Testis (tissue), 3 donors: ENCODE measurements around the gene INMT. TPM values are rescaled to one million over a fixed set of nuclear protein-coding genes. Genes with fewer than 3 reads are reported as not detected.

Experiments used
- DNase-seq: peaks from one replicate; pipeline ENCODE4 v3.0.0-alpha.2; 2019
- H3K27ac ChIP-seq, 2 donors: fragments of 200-600 bp; sonication (generic); one replicate each; pipeline ENCODE4 v1.5.1; 2019
- H3K27me3 ChIP-seq: fragments of 200-600 bp; sonication (generic); one replicate; pipeline ENCODE4 v1.5.1; 2019
- H3K36me3 ChIP-seq: fragments of 200-600 bp; sonication (generic); one replicate; pipeline ENCODE4 v1.5.1; 2017; ENCODE audit warnings: low read depth; ENCODE audit errors: missing control alignments
- H3K4me1 ChIP-seq: fragments of 200-600 bp; sonication (generic); one replicate; pipeline ENCODE4 v1.5.1; 2019
- H3K4me3 ChIP-seq, 2 donors: fragments of 200-600 bp; sonication (generic); one replicate each; pipeline ENCODE4 v1.5.1; 2017 to 2019
- H3K9me3 ChIP-seq: fragments of 200-600 bp; sonication (generic); one replicate; pipeline ENCODE4 v1.5.1; 2017
- POLR2A ChIP-seq: fragments of 450-650 bp; IDR thresholded peaks from one replicate; pipeline ENCODE4 v1.6.1; 2017; ENCODE audit warnings: antibody characterized with exemption, mild to moderate bottlenecking, moderate library complexity
- WGBS, 2 donors: methylation state at CpG; one replicate each; pipeline ENCODE4 v1.1.5; 2018; 5-methylcytosine and 5-hydroxymethylcytosine counted together
- intact Hi-C: fragments of 100-400 bp; cut with DNase I; formaldehyde crosslinking; loops from one replicate; pipeline ENCODE4 v1.15.1; 2023; ENCODE audit warnings: low total_unique reads
- polyA plus RNA-seq: library from polyadenylated mRNA; stranded (reverse); fragments of 350-450 nt; fragmentation: Illumina TruSeq; extraction: RNeasy Lipid Tissue Mini Kit (QIAGEN cat#74804); gene quantifications from one replicate; pipeline ENCODE4 v1.2.3, GENCODE V29; 2014; ENCODE audit warnings: low read depth, low replicate concordance; ENCODE audit not compliant: insufficient read depth
- total RNA-seq, 2 donors: library from RNA; depleted of rRNA; stranded (reverse); fragments of >200 nt; gene quantifications; one replicate each; pipeline ENCODE4 v1.2.3, GENCODE V29; 2016
- TF ChIP-seq, protein P1 (sequence below), 3 experiments: fragments of 450-650 bp in 2 of 3; fragments of 200-600 bp in 1 of 3; sonication (generic) in 1 of 3; IDR thresholded peaks; one replicate each; pipeline ENCODE4 v1.5.1; 2016 to 2019; ENCODE audit warnings: antibody characterized with exemption in 3 of 3, mild to moderate bottlenecking in 2 of 3, moderate library complexity in 1 of 3

INMT gene
- total and polyA plus RNA-seq, 3 donors from 2014 or later, result 31.8 to 68.4 (median 41.2) TPM

DNA sequence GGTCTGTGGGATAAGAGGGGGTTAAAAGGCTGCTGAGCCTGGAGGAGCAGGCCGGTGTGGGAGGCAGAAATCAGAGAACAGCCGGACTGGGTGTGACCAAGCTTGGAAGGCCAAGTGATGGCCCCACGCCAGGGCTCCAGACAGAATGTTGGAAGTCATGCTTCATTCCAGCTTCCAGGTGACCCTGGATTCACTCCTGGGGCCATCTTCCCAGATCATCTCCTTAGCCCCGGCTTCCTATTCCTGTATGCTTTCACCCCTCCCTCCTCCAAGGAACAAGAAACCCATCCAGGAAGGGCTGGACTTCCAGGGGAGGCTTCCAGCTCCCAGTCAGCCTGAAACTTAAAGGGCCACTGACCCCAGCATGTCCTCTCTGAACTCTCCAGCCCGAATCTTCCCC lies 1.0 kb downstream of the INMT start:
- Histone ChIP-seq H3K27me3 (no peaks in the 10 kb centered on the region), H3K4me1 (peaks cover 31% of the 10 kb centered on the region), H3K9me3 (no peaks in the 10 kb centered on the region), H3K36me3 (no peaks in the 10 kb centered on the region), H3K4me3 (peak overlapping the region; percentile 56 to 66), H3K27ac (peak overlapping the region; percentile 74 to 82)
- intact Hi-C loops, result no loop called here
- TF ChIP-seq, protein P1, sequence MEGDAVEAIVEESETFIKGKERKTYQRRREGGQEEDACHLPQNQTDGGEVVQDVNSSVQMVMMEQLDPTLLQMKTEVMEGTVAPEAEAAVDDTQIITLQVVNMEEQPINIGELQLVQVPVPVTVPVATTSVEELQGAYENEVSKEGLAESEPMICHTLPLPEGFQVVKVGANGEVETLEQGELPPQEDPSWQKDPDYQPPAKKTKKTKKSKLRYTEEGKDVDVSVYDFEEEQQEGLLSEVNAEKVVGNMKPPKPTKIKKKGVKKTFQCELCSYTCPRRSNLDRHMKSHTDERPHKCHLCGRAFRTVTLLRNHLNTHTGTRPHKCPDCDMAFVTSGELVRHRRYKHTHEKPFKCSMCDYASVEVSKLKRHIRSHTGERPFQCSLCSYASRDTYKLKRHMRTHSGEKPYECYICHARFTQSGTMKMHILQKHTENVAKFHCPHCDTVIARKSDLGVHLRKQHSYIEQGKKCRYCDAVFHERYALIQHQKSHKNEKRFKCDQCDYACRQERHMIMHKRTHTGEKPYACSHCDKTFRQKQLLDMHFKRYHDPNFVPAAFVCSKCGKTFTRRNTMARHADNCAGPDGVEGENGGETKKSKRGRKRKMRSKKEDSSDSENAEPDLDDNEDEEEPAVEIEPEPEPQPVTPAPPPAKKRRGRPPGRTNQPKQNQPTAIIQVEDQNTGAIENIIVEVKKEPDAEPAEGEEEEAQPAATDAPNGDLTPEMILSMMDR (IDR thresholded peaks at IDR 0.05), result no peak
- no peak for TF ChIP-seq POLR2A
- 25 to 40% methylated on average over 5 of the region's 5 CpGs for WGBS, 2 donors
- DNase-seq, result peak; percentile 87

DNA sequence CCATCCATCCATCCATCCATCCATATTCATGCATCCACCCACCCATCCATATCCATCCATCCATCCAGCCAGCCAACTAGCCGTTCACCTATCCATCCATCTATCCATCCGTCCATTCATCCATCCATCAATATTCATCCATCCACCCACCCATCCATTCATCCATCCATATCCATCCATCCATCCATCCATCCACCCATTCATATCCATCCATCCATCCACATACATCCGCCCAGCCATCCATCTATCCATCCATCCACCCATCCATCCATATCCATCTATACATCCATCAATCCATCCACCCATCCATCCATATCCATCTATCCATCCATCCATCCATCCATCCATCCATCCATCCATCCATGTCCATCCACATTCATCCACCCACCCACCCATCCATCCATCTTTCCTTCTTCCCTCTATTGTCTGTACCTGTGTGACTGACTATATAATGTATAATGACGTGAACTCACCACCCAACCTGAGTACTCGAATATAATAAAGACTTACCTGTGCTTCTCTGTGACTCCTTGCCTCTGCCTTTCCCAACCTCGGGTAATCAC lies 2.5 kb downstream of the INMT start:
- 85 to 90% methylated on average over 6 of the region's 6 CpGs for WGBS, 2 donors
- intact Hi-C loops, result no loop called here
- DNase-seq, result no peak
- H3K27ac ChIP-seq, result no peak overlapping the region
- H3K36me3 ChIP-seq, result no peaks in the 10 kb centered on the region
- peaks cover 33% of the 10 kb centered on the region for H3K4me1 ChIP-seq
- no peak for TF ChIP-seq POLR2A
- TF ChIP-seq, protein P1 (IDR thresholded peaks at IDR 0.05), result no peak
- H3K9me3 ChIP-seq, result no peaks in the 10 kb centered on the region
- no peak overlapping the region for H3K4me3 ChIP-seq
- no peaks in the 10 kb centered on the region for H3K27me3 ChIP-seq

DNA sequence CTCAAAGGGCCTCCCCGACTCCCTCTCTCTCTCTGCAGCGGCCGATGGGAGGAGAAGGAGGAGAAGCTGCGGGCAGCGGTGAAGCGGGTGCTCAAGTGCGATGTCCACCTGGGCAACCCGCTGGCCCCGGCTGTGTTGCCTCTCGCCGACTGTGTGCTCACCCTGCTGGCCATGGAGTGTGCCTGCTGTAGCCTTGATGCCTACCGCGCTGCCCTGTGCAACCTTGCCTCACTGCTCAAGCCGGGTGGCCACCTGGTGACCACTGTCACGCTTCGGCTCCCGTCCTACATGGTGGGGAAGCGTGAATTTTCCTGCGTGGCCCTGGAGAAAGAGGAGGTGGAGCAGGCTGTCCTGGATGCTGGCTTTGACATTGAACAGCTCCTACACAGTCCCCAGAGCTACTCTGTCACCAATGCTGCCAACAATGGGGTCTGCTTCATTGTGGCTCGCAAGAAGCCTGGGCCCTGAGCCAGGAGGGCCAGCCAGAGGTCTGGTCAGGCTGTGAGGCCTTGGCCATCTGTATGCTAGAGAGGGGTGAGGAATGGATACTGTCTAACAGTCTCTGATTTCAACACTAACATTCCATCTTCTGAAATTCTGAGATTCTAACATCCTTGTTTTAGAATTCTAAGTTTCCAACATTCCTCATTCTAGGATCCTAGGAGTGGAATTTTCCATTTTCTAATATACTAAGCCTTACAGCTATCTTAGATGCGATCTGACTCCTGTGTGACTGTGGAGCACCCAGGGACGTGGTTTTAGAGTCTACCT lies 3.6 kb downstream of the INMT start:
- intact Hi-C loops, result no loop called here
- H3K27me3 ChIP-seq, result no peaks in the 10 kb centered on the region
- no peaks in the 10 kb centered on the region for H3K36me3 ChIP-seq
- TF ChIP-seq POLR2A, result no peak
- TF ChIP-seq, protein P1 (IDR thresholded peaks at IDR 0.05), result no peak
- 47 to 61% methylated on average over 6 to 22 of the region's 22 CpGs for WGBS, 2 donors
- H3K9me3 ChIP-seq, result no peaks in the 10 kb centered on the region
- H3K4me3 ChIP-seq, result peak overlapping the region in 1 of 2 donors; percentile 19
- DNase-seq, result peak; percentile 69
- H3K27ac ChIP-seq, result peak overlapping the region; percentile 2 to 45
- H3K4me1 ChIP-seq, result peaks cover 39% of the 10 kb centered on the region

DNA sequence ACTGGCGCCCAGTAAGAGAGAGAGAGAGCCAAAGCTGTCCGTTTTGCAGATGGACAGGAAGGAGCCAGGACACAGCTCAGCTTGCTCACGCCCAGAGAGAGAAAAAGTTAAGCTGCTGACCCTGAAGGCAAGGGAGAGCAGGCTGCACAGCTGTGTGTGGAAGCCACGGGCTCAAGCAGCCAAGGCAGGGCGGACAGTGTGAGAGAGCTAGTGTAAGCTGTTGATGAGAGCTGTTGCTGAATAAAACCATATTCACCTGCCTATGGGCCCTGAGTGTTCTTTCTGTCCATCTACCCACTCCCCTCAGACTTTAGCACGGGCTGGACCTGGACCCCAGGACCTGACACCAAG lies 5.4 kb downstream of the INMT start:
- H3K27ac ChIP-seq, result peak overlapping the region in 1 of 2 donors; percentile 30
- WGBS, 2 donors, result 46 to 64% methylated on average over 6 of the region's 6 CpGs
- no peaks in the 10 kb centered on the region for H3K36me3 ChIP-seq
- no peaks in the 10 kb centered on the region for H3K9me3 ChIP-seq
- no peak for DNase-seq
- H3K27me3 ChIP-seq, result no peaks in the 10 kb centered on the region
- intact Hi-C loops, result no loop called here
- TF ChIP-seq, protein P1 (IDR thresholded peaks at IDR 0.05), result no peak
- TF ChIP-seq POLR2A, result no peak
- H3K4me1 ChIP-seq, result peaks cover 54% of the 10 kb centered on the region
- no peak overlapping the region for H3K4me3 ChIP-seq
